22Rv1 (cell line): ENCODE data around the gene KRTAP10-1.

ENCODE experiments used
- ZFX ChIP-seq: fragments of 450-650 bp; IDR thresholded peaks from 2 replicates; pipeline ENCODE4 v1.6.1; 2017; ENCODE audit warnings: antibody characterized with exemption, borderline replicate concordance
- TF ChIP-seq, protein P1 (sequence below): fragments of 450-650 bp; IDR thresholded peaks from 2 replicates; pipeline ENCODE4 v1.5.1; 2017; ENCODE audit warnings: mild to moderate bottlenecking

- TF ChIP-seq, protein P1, sequence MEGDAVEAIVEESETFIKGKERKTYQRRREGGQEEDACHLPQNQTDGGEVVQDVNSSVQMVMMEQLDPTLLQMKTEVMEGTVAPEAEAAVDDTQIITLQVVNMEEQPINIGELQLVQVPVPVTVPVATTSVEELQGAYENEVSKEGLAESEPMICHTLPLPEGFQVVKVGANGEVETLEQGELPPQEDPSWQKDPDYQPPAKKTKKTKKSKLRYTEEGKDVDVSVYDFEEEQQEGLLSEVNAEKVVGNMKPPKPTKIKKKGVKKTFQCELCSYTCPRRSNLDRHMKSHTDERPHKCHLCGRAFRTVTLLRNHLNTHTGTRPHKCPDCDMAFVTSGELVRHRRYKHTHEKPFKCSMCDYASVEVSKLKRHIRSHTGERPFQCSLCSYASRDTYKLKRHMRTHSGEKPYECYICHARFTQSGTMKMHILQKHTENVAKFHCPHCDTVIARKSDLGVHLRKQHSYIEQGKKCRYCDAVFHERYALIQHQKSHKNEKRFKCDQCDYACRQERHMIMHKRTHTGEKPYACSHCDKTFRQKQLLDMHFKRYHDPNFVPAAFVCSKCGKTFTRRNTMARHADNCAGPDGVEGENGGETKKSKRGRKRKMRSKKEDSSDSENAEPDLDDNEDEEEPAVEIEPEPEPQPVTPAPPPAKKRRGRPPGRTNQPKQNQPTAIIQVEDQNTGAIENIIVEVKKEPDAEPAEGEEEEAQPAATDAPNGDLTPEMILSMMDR, result no peak
- TF ChIP-seq ZFX, result no peak
Observed at GRCh38 chr21:44534688-44535087, 5.3 kb downstream of the KRTAP10-1 start.
